ENCODE results near the gene TF.

Gene TF

GRCh38 chr3:133742351-133743091 is 3.7 kb upstream of the TF start:
- Histone ChIP-seq H3K36me3 (ENCODE audit: control insufficient read depth in 2 of 2, insufficient read depth in 1 of 2, low read length in 2 of 2) (no peaks in the 10 kb centered on the region), H3K27ac (ENCODE audit: extremely low read depth, low read depth, low read length) (no peak overlapping the region), H3K9me3 (ENCODE audit: control insufficient read depth, insufficient read depth, low read depth, low read length) (no peaks in the 10 kb centered on the region), H3K4me1 (ENCODE audit: control insufficient read depth, insufficient read depth, low read length) (no peaks in the 10 kb centered on the region; the same call in 1 of the 2 replicates), H3K4me3 (ENCODE audit: low read depth, low read length) (no peak overlapping the region)
- ChIA-PET POLR2A (no interaction called here), CTCF (interaction anchor here (0.6 to 0.8 kb wide), 2 partner anchors 131 to 236 kb away, joined by 3 read pairs; no protein-coding TSS in a partner anchor)
- TF ChIP-seq PRDM1 (tag by site-specific recombination; IDR thresholded peaks at IDR 0.05) (peak; percentile 69), ZNF596 (tag by site-specific recombination; IDR thresholded peaks at IDR 0.05) (peak; percentile 83), ZNF433 (tag by site-specific recombination; IDR thresholded peaks at IDR 0.05; ENCODE audit: low read depth) (no peak)

- CTCF ChIA-PET, result interaction anchor here (1.4 kb wide), 1 partner anchor 8 kb away, joined by 3 read pairs; no protein-coding TSS in a partner anchor
- POLR2A ChIA-PET, result no interaction called here
- Histone ChIP-seq H3K36me3 (ENCODE audit: control insufficient read depth in 2 of 2, insufficient read depth in 1 of 2, low read length in 2 of 2) (no peaks in the 10 kb centered on the region), H3K4me1 (ENCODE audit: control insufficient read depth, insufficient read depth, low read length) (no peaks in the 10 kb centered on the region; the same call in 1 of the 2 replicates), H3K9me3 (ENCODE audit: control insufficient read depth, insufficient read depth, low read depth, low read length) (no peaks in the 10 kb centered on the region), H3K27ac (ENCODE audit: extremely low read depth, low read depth, low read length) (no peak overlapping the region), H3K4me3 (ENCODE audit: low read depth, low read length) (no peak overlapping the region)
- no peak for TF ChIP-seq INSM2 (tag by site-specific recombination; IDR thresholded peaks at IDR 0.05)
- no peak for TF ChIP-seq SP2 (tag by site-specific recombination; IDR thresholded peaks at IDR 0.05)
- TF ChIP-seq SP7 (tag by site-specific recombination; IDR thresholded peaks at IDR 0.05), result no peak
- TF ChIP-seq YY2 (tag by site-specific recombination; IDR thresholded peaks at IDR 0.05), result no peak
- no peak for TF ChIP-seq ZNF677 (tag by site-specific recombination; IDR thresholded peaks at IDR 0.05)
- no peak for TF ChIP-seq ZNF510 (tag by site-specific recombination; IDR thresholded peaks at IDR 0.05; ENCODE audit: insufficient replicate concordance)
- no peak for TF ChIP-seq ZNF362 (tag by site-specific recombination; IDR thresholded peaks at IDR 0.05)
- TF ChIP-seq ZNF146 (tag by site-specific recombination; IDR thresholded peaks at IDR 0.05), result no peak
- TF ChIP-seq KLF9 (tag by site-specific recombination; IDR thresholded peaks at IDR 0.05; ENCODE audit: low read depth), result no peak
- no peak for TF ChIP-seq ZNF521 (tag by site-specific recombination; IDR thresholded peaks at IDR 0.05)
- no peak for TF ChIP-seq ZFHX2 (tag by site-specific recombination; conservative IDR thresholded peaks at IDR 0.05)
- TF ChIP-seq GLI4 (tag by site-specific recombination; IDR thresholded peaks at IDR 0.05), result no peak
- no peak for TF ChIP-seq ZBTB8A (tag by site-specific recombination; IDR thresholded peaks at IDR 0.05)
- no peak for TF ChIP-seq ZNF792 (tag by site-specific recombination; IDR thresholded peaks at IDR 0.05)
- no peak for TF ChIP-seq ZFP3 (tag by site-specific recombination; IDR thresholded peaks at IDR 0.05; ENCODE audit: low read depth)
- TF ChIP-seq ZNF518A (tag by site-specific recombination; conservative IDR thresholded peaks at IDR 0.05; ENCODE audit: low read depth), result no peak
These were observed 2.0 kb upstream of the TF start for GRCh38 chr3:133744241-133744640.

Measured in HEK293 (cell line).